Forelimb muscle (tissue), 1 donor: Measurements from ENCODE around the gene GALNS. TPM values are rescaled to one million over a fixed set of nuclear protein-coding genes. Genes with fewer than 3 reads are reported as not detected.
A peak's percentile ranks its signal among the peaks of the same experiment; 100 is the strongest.

Experiments used
- DNase-seq: peaks from one replicate; pipeline ENCODE4 v3.0.0-alpha.2; 2013; ENCODE audit warnings: low read depth
- polyA plus RNA-seq: library from polyadenylated mRNA; unstranded; fragments of 120-200 nt; gene quantifications from one replicate; pipeline ENCODE4 v1.2.1, GENCODE V29; 2013; ENCODE audit not compliant: insufficient read length

The GALNS gene
- polyA plus RNA-seq, 1 donor, result 17.1 TPM

DNA sequence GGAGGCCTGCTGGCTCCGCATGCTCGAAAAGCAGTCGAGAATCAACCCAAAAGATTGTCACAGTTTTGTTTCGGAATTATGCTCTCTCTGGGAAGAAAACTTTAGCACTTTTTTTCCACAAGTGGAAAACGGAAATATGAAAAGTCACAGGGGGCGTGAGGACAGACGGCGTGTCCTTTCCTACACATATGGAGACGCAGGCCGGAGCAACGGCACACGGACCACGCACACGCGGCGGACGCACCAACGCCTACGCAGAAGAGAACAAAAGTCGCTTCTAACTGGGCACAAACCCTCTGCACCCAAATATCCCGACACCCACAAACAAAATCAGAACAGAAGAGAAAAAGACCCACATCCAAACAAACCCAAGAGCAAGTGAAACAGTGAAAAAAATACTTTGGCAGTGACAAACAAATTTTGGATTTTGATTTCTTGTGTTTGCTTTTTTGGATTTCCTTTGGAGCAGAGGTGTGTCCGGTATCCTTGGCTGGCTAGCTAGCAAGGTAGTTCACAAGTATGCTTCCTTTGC lies 19.0 kb upstream of the GALNS start:
- DNase-seq, result no peak

DNA sequence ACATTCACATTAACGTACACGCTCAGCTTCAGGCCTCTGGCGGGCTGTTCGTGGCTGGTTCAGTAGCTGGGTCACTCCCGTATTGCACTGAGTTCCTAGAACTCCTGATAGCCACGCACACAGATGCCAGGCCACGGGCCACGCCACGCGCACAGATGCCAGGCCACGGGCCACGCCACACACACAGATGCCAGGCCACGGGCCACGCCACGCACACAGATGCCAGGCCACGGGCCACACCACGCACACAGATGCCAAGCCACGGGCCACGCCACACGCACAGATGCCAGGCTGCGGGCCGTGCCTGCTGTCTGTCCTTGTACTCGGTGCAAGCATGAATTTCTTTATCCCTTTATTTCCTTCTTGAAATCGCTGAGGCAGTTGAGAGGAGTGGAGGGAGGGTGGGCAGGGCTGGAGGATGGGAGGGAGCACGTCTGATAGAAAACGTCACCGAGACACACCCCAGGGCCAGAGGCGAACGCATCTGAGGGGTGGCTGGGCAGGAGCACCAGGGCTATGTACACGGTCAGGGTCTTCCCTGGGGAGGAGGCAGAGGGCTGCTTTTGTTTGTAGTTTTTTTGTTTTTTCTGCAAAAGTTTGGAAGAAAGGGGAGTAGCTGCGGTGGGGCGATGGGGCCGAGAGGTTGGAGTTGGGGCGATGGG lies 18.3 kb upstream of the GALNS start:
- no peak for DNase-seq

DNA sequence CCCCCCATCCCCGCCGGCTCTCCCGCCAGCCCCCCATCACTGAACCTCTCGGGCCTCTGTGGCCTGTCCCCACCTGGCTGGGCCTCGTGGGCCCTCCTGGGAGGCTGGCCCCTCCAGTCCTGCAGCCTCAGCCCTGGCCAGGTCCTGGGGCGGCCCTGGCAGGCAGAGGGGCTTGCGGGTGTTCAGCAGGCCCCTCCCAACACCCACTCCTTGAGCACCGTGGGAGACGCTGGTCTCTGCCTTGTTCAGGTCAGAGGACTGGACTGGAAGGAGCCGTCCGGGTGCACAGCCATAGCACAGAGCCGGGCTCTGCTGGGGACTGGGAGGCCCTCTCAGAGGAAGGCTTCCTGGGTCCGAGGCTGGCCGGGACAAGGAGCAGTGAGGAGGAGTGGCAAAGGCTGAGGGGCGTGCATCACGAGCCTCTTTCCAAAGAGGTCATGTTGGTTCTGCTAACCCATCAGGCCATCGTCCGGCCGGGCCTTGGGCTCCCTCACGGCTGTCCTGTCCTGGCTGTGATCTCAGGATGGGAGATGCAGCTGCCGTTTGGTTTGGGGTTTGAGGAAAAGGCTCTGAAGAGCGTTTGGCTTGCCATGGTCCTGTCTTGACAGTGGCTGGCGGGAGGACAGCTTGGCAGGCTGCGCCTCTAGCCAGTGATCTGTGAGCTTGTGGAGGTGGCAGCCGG lies 16.0 kb upstream of the GALNS start:
- DNase-seq, result no peak

DNA sequence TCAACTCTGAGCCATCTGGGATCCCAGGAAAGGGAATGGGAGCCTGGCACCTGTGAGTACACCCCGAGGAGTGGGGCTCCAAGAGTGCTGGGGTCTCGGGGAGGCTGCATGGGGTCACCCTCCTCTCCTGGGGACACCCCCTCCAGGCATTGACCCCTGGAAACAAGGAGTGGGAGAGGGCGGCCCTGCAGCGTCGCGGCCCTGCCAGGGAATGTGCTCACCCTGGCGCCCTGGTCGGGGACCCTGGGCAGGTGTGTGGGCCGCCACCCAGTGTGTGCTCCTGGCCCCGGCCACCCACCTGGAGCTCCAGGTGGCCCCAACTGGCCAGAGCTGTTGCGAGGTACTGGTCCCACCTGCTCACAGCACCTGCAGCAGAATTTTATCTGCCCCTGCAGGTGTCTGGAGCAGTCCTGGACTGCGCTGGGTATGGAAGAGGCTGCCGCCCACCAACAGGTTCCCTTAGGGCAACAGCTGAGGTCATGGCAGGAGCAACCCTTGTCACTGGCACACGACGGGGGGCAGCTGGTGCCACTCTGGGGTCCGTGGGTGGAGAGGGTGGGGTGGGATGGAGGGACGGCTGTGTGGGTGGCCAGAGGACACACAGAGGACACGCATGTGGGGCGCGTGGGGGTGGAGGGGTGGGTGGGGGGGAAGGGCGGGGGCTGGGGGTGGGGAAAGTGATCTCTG lies 15.1 kb upstream of the GALNS start:
- no peak for DNase-seq

DNA sequence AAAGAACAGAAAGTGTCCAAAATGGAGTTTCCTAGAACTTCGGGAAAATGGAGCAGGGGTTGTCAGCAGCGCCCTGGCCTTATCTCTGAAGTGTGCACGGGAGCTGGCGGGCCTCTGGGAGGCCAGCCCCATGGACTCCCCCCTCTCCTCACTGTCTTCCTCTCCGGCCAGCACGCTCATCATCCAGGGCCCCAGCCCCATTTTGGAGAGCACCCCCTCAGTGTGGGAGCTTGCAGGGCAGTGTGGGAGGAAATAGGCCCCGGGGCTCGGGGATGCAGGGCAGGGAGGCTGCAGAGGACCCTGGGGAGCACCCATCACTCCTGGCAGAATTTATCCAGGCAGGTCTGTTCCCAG lies 14.6 kb upstream of the GALNS start:
- no peak for DNase-seq

DNA sequence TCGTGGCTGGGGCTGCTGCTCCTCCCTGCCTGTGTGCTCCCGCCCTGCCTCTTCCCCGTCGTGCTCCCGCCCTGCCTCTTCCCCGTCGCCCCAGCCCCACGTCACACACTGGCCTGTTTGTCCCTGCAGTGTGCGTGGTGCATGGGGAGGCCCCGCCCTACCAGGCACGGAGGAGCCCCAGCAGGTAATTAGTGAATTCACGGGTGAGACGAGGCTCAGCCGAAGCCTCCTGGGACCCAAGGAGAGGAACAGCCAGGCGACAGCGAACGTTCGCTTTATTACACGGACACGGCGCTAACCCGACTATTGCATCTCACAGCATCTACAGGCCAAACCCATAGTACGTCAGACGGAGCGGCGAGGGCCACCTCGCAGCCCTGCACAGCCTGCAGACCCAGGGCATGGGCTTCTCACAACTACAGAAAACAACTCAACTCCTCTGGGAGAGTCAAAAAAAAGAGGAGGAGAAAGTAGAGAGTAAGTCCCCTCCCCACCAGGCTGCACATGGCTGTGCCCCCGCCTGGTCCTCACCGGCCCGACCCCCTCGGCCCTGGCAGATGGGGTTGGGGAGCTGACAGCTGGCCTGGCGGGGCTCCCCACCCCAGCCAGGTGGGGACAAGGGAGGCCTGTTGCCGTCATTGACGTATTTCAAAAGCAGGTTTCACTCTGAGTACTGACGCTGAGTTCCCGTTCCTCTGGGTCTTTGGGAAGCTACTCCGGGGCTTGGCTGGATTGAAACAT lies 14.0 kb upstream of the GALNS start:
- DNase-seq, result no peak

DNA sequence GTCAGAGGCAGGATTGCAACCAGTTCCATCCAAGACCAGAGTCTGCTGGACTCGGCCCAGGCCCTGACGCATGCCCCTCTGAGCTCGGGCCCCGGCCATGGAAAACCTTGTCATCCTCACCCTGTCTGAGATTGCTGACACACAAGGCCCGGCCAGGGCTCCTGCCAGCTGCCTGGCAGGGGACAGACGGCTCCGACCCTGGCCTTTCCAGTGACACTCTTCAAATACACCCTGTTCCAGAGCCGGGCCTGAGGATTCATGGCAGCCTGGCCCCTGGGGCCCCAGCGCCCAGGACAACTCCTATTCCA lies 12.9 kb upstream of the GALNS start:
- DNase-seq, result no peak

DNA sequence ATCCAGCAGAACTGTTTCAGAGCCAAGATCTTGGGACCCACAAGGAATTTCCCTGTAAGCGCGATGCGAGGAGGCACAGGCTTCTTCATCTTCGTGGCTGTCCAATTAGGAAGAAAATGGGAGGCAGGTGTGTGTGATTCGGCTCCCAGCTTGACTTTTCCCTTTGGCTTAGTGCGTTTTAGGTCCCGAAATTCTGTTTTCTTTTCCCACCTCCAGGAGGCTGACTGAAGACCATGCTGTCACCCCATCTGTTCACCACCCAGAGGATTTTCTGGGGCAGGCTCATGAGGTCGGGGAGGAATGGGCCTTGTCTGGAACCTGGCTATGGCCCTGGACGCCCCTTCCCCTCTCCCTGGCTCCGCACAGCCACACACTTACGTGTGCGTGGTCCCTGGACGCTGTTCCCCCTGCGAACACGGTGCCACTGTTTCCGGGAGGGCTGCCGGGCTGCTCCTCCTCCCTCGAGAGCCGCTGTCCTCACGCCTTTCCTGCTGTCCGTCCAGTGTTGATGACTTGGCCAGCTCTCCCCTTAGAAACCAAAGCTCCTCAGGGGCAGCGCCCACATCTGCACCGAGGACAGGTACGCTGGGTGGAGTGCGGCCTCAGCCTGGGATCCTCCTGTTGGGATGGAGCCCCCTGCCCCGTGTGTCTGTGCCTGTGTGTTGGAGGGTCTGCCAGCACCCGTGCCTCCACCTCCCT lies 12.4 kb upstream of the GALNS start:
- no peak for DNase-seq

DNA sequence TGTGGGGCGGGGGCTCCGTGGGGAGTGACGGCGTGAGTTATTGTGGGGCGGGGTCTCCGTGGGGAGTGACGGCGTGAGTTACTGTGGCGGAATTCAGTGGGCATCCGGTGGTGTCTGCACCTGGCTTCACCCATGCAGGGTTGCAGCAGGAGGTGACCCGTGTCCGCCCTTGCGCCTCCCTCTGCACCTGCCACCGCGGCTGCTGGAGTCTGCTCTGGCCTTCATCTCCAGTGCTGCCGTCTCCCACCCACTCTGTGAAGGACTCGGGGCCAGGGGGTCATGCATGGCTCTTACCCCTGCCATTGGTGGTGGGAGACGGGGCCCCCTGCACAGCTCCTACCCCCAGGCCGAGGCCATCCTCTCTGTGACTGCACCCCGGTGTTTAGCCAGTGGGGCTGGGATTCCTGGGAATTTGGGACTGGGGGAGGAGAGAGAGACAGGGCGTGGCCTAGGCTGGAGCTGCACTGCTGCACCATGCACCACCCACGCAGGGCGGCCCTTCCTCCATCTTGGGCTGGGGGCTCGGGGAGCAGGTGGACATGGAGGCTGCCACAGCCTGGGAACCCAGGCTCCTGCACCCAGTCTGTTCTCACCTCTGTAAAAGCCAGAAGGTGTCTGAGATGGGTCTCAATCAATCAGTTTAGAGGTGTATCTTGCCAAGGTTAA lies 11.0 kb upstream of the GALNS start:
- DNase-seq, result no peak

DNA sequence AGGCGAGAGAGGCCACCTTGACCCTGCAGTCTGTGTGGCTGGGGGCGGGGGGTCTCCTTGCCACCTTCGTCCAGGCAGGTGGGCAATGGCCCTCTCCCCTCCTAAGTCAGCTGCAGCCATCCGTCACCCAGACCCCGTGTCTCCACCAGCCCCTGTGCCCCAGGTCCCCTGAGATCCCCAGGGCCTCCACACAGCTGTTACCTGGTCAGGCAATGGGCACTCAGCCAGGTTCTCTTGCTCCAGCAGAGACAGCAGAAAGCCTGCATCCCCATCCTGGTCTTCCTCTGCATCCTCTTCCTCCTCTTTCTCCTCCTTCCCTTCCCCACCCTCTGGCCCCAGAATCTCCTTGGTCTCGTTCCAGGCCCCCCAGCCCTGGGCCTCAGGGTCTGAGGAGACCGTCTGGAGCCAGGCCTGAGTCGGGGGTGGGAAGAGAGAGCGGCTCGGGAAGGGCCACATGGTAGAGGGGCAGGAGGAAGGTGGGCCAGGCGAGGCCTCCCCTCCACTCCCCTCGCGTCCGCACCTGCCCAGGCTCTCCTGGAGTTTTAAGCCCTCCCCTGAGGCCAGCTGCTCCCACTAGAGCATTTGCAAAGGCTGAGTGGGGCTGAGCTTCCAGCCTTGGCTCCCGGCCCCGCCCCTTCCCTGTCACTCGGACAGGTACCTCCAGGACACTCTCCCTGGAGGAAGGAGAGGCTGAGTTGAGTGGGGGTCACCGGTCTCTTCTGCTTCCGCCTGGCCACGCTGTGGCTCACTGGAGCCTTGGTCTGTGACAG lies 9.6 kb upstream of the GALNS start, which contains the start of gene PABPN1L:
PABPN1L (minus strand) TSS at position 510 of the 770 bp plus-strand sequence; CDS start at position 456, 54 bp downstream.
- no peak for DNase-seq

DNA sequence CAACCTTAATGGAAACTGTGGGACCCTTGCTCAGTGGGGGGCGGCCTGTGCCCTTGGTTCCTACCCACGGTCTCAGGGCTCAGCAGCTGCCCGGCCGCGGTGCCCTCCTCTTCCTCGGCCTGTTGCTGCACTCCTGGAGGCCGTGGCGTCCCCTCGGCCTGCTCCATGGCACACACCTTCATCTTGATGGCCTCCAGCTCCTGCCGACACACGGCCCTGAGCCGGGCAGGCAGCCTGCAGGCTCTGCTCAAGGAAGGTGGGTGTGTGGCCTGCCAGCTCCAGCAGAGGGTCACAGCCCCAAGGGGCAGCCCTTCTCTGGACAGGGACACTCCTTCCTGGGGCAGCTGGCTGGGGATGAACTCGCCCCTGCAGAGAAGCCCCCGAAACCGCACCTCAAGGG lies 9.0 kb upstream of the GALNS start:
- no peak for DNase-seq

DNA sequence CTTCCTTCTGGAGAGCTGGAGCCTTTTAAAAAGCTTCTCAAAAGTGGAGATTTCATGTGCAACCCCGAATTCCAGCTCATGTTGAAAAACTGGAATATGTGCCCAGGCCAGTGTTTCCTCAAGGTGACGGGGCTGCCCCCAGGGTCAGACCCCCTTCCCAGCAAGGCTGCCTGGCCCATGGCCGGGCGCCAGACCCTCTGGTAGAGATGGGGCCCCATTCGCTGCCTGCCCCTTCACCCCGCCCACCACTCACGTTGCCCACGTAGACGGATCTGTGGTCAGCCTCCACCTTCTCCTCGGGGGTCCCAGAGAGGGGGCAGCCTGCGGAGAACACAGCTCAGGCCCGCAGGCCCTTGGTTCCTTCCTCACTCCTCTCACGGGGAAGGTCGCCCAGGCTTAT lies 8.6 kb upstream of the GALNS start:
- DNase-seq, result no peak

DNA sequence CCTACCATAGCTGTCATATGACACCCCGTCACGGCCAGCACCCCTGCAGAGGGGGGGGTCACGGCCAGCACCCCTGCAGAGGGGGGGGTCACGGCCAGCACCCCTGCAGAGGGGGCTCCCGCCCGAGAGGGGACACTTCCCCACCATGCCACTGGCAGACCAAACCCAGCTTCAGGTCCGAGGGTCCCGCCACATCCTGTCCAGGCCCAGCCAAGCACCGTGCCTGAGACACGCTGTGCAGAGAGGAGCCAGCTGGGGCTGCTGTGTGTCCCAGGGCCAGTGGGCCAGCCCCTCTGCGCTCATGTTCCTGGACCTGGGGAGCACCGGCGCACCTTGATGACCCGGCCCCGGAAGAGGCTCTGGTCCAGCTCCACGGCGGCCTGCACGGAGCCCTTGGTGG lies 7.8 kb upstream of the GALNS start:
- DNase-seq, result no peak

DNA sequence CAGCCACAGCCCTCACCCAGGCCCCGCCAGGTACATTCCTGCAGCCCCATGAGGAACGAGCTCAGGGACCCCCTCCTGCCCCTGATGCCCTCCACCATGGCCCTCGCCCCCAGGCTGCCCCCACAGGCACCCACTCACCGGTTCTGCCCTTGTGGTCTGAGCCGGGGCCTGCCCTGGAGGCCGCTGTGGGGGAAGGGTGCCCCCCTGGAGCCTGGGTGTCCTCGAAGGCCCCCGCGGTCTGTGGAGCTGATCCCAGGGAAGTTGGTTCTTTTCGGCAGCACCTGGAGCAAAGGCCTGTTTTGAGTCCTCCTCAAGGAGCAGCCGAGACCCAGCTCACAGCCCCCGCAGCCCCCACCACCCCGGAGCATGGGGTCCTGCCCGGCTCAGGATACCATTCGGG lies 7.4 kb upstream of the GALNS start:
- DNase-seq, result no peak

DNA sequence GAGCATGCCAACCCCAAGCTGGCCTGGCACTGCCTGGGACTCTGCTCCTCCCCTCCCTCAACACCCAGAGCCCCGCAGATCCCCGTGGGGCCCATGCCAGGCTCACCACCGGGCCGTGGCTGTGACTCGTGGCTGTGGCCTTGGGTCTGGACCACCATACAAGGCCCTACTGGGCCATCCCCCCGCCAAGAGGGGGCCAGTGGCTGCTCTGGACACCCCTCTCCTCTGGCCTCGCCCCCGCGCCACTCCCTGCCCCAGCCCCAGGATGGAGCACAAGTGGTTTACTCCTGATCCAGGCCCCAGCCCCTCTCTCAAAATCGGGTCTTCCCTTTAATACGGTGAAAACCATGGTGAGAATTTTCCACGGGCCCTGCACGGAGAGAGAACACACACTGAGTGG lies 6.7 kb upstream of the GALNS start:
- no peak for DNase-seq

DNA sequence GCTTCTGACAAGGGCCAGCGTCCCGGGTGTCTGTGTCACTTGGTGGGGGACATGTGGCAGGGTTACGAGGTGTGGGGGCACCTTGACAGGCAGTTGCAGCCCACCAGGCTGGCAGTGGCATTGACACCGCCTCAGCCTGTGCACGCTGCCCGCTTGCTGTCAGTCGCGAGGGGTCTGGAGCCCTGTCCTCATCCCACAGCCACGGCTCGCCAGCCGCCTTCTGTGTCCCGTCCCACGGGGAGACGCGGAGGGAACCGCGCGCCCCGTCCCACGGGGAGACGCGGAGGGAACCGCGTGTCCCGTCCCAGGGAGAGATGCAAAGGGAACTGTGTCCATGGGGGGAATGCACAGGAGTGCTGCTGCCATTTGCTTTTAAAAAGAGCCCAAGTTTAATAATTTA lies 6.2 kb upstream of the GALNS start:
- no peak for DNase-seq

DNA sequence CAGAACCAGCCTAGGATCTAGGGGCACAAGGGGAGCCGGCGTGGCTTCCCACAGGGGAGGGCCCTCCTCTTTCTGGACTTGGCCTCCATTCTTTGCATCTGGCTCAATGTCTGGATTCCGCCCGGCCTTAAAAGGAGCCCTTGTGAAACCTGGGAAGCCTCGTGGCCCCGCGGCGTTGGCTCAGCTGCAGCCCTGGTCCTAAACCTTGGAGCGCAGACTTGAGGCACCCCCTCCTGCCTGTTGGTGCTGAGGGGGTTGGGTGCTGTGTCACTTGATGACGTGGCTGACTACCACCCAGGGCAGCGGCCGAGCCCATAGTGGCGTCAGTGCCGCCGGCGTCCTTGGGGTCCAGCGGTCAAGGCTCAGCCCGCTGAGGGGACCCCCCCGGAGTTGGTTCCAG lies 4.6 kb upstream of the GALNS start:
- DNase-seq, result no peak

DNA sequence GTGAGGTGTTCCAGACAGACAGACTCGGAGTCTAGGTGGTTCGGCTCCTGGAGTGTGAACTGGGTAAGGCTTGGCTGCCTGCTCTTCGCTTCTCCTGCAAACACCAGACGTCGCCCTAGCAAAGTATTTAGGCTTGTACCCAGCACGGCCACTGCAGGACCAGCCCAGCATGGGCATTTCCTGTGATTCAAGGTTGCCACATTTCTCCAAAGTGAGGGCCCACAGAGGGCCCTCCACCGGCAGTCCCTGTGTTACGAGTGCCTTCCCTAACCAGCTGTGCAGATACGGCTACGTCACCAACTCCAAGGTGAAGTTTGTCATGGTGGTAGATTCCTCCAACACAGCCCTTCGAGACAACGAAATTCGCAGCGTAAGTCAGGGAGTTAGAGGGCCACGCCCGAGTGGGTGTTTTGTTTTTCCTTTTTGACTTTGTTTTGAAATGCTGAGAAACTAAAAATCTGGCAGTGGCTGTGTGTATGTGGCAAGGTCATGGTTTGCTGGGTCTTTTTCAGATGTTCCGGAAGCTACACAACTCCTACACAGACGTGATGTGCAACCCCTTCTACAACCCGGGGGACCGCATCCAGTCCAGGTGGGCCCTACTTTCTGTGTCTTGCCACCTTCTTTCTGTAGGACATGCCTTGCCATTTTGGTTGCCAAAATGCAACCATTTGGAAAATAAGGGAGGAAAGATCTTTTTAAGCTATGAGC lies 2.8 kb upstream of the GALNS start:
- DNase-seq, result no peak

DNA sequence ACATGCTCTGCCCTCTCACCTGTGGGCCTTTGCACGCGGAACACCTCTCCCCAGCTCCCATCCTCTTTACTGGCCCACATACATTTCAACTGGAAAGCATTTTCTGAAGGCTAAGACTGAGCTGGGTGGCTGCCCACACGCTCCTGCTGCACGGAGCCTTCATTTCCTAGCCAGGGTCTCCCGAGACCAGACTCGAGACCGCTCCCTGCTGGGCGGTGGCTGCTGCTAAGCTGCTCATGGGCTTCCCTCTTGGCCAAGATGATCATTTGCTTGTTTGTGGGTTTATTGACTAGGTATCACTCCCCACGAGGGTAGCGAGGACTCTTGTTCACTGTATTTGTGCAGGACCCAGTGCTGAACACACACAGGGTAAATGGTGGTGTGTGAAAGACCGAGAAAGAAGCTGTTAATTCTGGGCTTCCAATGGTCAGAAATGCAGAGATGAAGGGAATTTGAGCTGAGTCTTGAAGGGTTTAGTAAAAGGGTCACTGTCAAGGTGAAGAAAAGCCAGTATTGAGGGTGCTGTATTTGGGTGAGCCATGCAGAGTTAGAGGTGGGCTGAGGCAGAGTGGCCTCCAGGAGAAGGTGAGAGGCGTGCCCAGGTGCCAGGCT lies 1.1 kb upstream of the GALNS start:
- DNase-seq, result peak; percentile 13
